GM19328 (cell line): ENCODE measurements around the gene UGT3A2.

Source experiments
- ATAC-seq: cut with Tn5 transposase; IDR thresholded peaks from one replicate; pipeline ENCODE4 v1.9.1; 2021; ENCODE audit warnings: mild to moderate bottlenecking, moderate library complexity; ENCODE audit not compliant: unreplicated experiment

The UGT3A2 gene

GRCh38 chr5:36013182-36013581, 53.5 kb downstream of the UGT3A2 start:
- ATAC-seq = no peak

GRCh38 chr5:36009698-36010097, 57.0 kb downstream of the UGT3A2 start:
- ATAC-seq = no peak

- ATAC-seq = no peak
These were observed 59.3 kb downstream of the UGT3A2 start for GRCh38 chr5:36007366-36007765.

GRCh38 chr5:36006163-36006562, 60.5 kb downstream of the UGT3A2 start:
- no peak for ATAC-seq

GRCh38 chr5:36001032-36001431, 65.7 kb downstream of the UGT3A2 start:
- ATAC-seq = no peak

- ATAC-seq = no peak
These were observed 67.1 kb downstream of the UGT3A2 start for GRCh38 chr5:35999547-35999946.

GRCh38 chr5:35996076-35996475, 70.6 kb downstream of the UGT3A2 start:
- ATAC-seq = no peak

GRCh38 chr5:35990941-35991611, 75.6 kb downstream of the UGT3A2 start, which contains the start of gene UGT3A1:
UGT3A1 (minus strand) TSS chr5:35991390; CDS start chr5:35991240, 150 bp downstream.
- no peak for ATAC-seq

- no peak for ATAC-seq
These were observed 76.2 kb downstream of the UGT3A2 start for GRCh38 chr5:35990520-35990919.

GRCh38 chr5:35988529-35988928, 78.2 kb downstream of the UGT3A2 start:
- ATAC-seq = no peak

- ATAC-seq = no peak
These were observed 78.9 kb downstream of the UGT3A2 start for GRCh38 chr5:35987776-35988175.
